GM21737 (cell line): ENCODE results near the gene TCF7L1.

ENCODE experiments used
- ATAC-seq: cut with Tn5 transposase; IDR thresholded peaks from one replicate; pipeline ENCODE4 v1.9.1; 2021; ENCODE audit warnings: mild to moderate bottlenecking, moderate library complexity; ENCODE audit not compliant: unreplicated experiment

TCF7L1 gene

GRCh38 chr2:85215448-85216401, 82.5 kb downstream of the TCF7L1 start:
- no peak for ATAC-seq

DNA sequence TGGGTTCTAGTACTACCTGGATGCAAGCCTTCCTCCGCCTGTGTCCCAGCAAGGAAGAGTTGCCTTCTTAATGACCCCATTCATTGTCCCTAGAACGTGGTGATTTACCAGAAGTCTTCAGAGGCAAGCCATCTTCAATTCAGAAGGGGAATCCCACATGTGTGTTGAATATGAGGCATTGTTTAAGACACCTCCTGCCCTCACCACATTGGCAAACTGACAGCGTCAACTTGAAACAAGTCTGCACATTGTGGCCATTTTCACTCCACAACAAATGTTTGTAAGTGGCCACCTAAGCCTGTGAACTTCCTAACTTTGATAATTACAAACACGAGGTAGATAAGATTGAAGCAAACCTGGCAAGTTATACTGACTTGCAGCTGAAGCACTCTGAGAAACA, 83.7 kb downstream of the TCF7L1 start:
- no peak for ATAC-seq

DNA sequence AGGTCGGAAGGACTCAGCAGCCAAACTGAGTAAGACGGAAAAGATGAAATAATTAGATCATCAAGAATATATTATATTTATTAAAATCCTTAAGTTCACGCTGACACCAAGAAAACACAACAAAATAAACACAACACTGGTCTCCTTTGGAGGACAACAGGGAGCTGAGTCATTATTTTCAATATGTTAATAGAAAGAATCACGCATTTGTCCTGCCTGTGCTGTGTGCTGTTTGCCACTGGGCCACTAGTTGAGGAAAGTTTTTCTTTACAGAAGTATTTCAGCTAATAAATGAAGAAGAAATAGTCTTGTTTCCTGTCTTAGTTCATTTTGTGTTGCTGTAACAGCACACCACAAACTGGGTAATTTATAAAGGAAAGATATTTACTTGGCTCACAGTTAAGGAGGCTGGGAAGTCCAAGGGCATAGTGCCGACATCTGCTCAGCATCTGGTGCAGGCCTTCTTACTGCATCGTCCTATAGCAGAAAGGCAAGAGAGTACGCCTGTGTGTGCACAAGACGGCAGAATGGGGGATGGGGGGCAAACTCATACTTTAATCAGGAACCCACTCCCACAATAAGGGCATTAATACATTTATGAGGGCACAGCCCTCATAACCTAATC, 88.0 kb downstream of the TCF7L1 start:
- ATAC-seq = no peak

GRCh38 chr2:85222792-85223191, 89.6 kb downstream of the TCF7L1 start:
- ATAC-seq = no peak

DNA sequence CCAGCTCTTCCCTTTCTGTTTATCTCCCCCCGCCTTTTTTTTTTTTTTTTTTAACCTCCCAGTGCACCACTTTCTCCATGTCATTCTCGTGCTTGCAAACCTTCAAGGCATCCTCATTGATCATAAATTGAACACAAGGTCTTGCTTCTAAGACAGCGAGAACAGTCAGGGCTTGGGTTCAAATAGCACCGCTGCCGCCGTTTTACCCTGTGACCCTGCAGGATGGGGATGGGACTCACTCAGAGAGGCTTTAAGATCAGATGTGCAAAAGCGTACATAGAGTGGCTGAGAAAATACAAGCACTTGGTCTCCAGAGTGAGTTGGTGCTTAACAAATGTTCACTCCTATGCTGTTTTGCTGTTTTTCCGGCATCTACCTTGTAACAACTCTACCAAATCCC, 93.6 kb downstream of the TCF7L1 start:
- ATAC-seq = no peak

DNA sequence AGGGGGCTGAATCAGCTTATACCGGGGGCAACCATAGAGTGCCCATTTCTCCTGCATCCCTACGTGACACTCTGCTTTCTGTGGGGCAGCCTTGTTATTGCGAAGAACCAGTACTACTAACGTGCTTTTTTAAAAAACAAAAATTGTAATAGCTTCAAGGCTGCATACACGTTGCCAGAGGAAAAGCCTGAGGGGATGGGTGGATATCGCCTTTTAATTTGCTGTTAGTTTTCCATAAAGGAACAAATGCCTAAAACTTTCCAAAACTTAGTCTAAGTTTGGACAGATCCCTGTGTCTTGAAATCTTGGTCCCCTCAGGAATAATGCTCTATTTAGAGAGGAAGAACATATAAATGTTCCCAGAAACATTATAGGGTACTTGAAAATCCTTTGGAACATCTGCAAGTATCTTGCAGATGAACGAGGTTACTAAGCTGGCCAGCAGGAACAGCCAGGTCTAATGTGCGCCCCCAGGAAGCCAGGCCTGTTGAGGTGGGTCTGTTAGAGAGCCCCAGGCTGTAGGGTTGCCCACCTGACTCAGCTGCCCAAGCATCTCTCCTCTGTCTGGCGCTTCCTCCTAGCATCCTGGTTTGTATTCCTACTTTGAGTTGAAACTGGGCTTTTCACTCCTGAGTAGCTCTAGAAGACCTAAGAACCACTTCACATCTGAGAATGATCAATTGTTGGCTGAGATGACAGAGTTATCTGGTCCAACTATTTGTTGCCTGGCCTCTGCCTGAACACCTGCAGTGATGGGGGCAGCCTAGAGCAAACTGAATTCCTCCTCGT, 97.7 kb downstream of the TCF7L1 start:
- ATAC-seq = no peak

- ATAC-seq = no peak
Observed at GRCh38 chr2:85231468-85231805, 98.2 kb downstream of the TCF7L1 start.

- ATAC-seq = no peak
Observed at GRCh38 chr2:85231952-85232351, 98.8 kb downstream of the TCF7L1 start.

GRCh38 chr2:85234868-85235267, 101.7 kb downstream of the TCF7L1 start:
- no peak for ATAC-seq

GRCh38 chr2:85235281-85235680, 102.1 kb downstream of the TCF7L1 start:
- ATAC-seq = no peak

- no peak for ATAC-seq
Observed at GRCh38 chr2:85236084-85236483, 102.9 kb downstream of the TCF7L1 start.

GRCh38 chr2:85237849-85238565, 104.8 kb downstream of the TCF7L1 start:
- no peak for ATAC-seq

- ATAC-seq = no peak
Observed at GRCh38 chr2:85238607-85239006, 105.4 kb downstream of the TCF7L1 start.

DNA sequence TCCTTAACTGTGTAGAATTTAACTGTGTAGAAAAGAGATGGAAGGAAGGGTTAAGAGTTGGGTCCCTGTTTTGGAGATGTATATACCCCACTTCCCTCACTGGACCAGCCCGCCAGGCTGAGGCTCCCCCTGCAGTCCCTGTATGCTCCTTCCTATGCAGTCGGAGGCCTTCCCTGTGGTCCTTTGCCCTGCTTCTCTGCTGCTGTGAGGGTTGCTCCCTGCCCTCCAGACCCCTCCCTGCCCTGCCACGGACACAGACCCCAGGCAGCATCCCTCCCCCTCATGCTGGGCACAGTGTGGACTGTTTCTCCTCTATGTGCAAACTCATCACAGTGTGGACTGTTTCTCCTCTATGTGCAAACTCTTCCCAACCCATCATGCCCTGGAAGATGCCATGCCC, 105.9 kb downstream of the TCF7L1 start:
- no peak for ATAC-seq

DNA sequence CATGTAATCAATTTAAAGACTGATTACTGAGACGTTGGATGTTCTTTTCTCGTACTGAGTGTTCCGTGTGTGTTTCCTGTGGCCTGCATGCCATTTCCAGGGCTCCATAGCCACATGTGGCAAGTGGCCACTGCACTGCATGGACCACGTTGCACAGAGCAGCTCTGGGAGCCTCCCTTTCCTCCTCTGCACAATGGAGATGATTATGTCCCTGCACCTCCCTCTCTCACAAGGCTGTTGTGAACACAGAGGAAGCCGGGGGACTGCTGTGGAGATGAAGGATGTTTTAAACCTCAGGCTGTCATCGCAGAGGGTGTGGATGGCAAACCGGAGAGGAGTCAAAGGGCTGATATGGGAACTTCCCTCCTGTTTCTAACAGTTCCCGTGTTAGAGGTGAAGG, 106.9 kb downstream of the TCF7L1 start:
- no peak for ATAC-seq

GRCh38 chr2:85242321-85242720, 109.1 kb downstream of the TCF7L1 start:
- no peak for ATAC-seq

DNA sequence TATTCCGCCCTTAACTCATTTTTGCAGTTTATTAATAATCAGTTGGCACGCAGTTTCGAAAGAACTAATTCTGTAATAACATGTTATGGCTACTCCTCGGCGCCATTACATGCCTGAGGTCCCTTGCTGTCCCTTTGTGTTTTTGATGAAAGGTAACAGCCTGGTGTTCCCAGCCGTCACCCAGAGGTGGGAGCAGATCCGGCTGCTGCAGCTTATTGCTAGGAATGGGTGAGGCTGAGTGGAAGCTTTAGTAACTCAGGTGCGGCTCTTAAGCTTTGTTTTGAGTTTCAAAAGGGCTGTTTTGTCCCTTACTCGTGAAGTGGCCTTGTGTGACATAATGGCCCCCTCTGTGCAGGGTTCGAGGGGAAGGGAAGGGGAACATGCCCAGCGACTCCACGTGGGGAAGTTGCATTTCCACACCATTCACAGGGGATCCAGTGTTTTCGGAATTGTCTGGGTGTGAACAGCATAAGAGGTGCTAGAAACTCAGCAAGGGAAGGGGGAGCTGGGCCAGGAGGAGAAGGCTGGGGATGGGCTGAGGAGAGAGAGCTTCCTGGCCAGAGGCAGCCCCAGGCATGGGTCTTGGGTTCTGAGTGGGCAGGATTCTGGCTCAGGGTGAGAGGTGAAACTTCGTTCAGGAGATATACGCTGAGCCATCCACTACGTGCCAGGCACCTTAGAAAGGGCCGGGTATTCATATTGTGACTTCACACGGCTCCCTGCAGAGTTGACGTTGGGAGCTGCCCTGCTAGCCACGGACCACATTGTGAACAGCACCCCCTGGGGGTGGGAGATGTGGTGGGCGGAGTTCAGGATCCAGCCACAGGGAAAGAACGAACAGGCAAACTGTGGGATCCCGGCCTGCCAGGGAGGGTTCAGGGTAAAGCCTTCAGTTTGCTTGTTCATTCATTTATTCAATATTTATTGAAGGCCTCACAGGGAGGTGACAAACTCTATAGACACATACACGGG, 110.2 kb downstream of the TCF7L1 start:
- ATAC-seq = no peak

DNA sequence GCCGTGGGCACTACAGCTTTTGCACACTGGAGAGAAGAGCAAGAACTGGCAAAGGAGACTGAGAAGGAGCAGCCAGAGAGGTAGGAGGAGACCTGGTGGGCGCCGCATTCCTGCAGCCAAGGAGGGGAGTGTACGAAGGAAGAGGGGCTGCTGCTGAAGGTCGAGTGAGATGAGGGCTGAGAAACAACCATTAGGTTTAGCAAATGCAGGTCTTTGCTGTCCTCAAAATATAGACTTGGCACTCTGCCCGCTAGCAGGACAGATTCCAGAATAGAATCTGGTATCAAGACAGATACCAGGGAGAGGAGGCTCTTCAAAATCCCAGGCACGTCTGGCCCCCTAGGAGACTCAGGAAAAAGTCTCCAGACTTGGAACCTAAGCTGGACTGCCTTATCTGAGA, 111.6 kb downstream of the TCF7L1 start:
- ATAC-seq = no peak

- ATAC-seq = no peak
Observed at GRCh38 chr2:85245891-85246290, 112.7 kb downstream of the TCF7L1 start.

DNA sequence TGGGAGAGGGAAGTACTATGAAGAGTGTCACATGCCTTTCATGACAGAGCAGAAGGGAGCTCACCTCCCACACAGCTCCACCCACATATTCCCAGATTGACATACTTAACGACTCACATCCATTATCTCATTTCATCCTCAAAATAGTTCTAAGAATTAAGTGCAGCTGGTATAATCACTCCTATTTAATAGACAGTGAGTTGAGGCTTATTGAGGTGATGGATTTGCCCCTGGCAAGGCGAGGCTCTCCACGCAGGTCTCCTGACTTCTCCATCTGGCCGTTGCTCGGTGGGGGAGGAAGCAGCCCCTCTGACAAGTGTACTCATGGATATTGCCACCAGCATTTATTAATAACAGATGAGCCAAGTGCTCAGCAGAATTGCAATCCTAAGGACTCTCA, 113.2 kb downstream of the TCF7L1 start:
- ATAC-seq = no peak
